Smooth muscle cell (in vitro differentiated cells): ENCODE results near the gene RDM1. TPM values are rescaled to one million over a fixed set of nuclear protein-coding genes. Genes with fewer than 3 reads are reported as not detected.
"Not testable (repeated sequence)": the region's sequence is repeated elsewhere in the genome, so short reads cannot be mapped to it uniquely, and the experiment has no call there.

Experiments
- DNase-seq: peaks from one replicate; lab custom pipeline; 2025; ENCODE audit not compliant: unreplicated experiment; lab: John Stamatoyannopoulos, UW
- H2AFZ ChIP-seq: fragments of 200-600 bp; sonication (generic); 2 replicates; pipeline ENCODE4 v1.6.0; 2016; ENCODE audit warnings: antibody characterized with exemption, low read depth, mild to moderate bottlenecking
- H3F3A ChIP-seq: fragments of 200-600 bp; sonication (generic); 2 replicates; pipeline ENCODE4 v1.6.0; 2017; ENCODE audit warnings: antibody characterized with exemption, low read depth
- H3K27ac ChIP-seq: fragments of 200-600 bp; sonication (generic); 2 replicates; pipeline ENCODE4 v1.5.1; 2016; ENCODE audit warnings: low read depth, mild to moderate bottlenecking
- H3K27me3 ChIP-seq: fragments of 200-600 bp; sonication (generic); 2 replicates; pipeline ENCODE4 v1.6.1; 2016; ENCODE audit warnings: low read depth, mild to moderate bottlenecking
- H3K36me3 ChIP-seq: fragments of 200-600 bp; sonication (generic); 2 replicates; pipeline ENCODE4 v1.5.1; 2016; ENCODE audit warnings: low read depth
- H3K4me1 ChIP-seq: fragments of 200-600 bp; sonication (generic); 2 replicates; pipeline ENCODE4 v1.5.1; 2016; ENCODE audit warnings: low read depth
- H3K4me2 ChIP-seq: fragments of 200-600 bp; sonication (generic); 2 replicates; pipeline ENCODE4 v1.6.0; 2016; ENCODE audit warnings: mild to moderate bottlenecking
- H3K4me3 ChIP-seq: fragments of 200-600 bp; sonication (generic); 2 replicates; pipeline ENCODE4 v1.5.1; 2016; ENCODE audit warnings: mild to moderate bottlenecking
- H3K79me2 ChIP-seq: fragments of 200-600 bp; sonication (generic); 2 replicates; pipeline ENCODE4 v1.6.0; 2016; ENCODE audit warnings: low read depth, mild to moderate bottlenecking
- H3K9ac ChIP-seq: fragments of 200-600 bp; sonication (generic); 2 replicates; pipeline ENCODE4 v1.6.0; 2016; ENCODE audit warnings: low read depth
- H3K9me3 ChIP-seq: fragments of 200-600 bp; sonication (generic); replicated peaks from 2 replicates; pipeline ENCODE4 v1.5.1; 2016; ENCODE audit warnings: low read depth
- H4K20me1 ChIP-seq: fragments of 200-600 bp; sonication (generic); 2 replicates; pipeline ENCODE4 v1.6.0; 2016; ENCODE audit warnings: low read depth
- WGBS: methylation state at CpG from one replicate; pipeline ENCODE4 v1.1.7; 2016; ENCODE audit warnings: low lambda C conversion rate; 5-methylcytosine and 5-hydroxymethylcytosine counted together
- polyA plus RNA-seq: library from polyadenylated mRNA; unstranded; fragments of >200 nt; fragmentation: Nextera tagmentation; extraction: Ambion mirVana; gene quantifications from 2 replicates; pipeline ENCODE4 v1.2.1, GENCODE V29; 2016
- total RNA-seq: library from RNA; depleted of rRNA; stranded (reverse); fragments of >200 nt; gene quantifications from 2 replicates; pipeline ENCODE4 v1.2.3, GENCODE V29; 2014
- TF ChIP-seq, protein P1 (sequence below): fragments of 200-600 bp; sonication (generic); IDR thresholded peaks from 2 replicates; pipeline ENCODE4 v1.5.1; 2017; ENCODE audit warnings: borderline replicate concordance, mild to moderate bottlenecking, antibody characterized with exemption; ENCODE audit not compliant: insufficient read depth, poor library complexity, severe bottlenecking

RDM1 gene
- total and polyA plus RNA-seq, 2 experiments from 2014 or later, result 0.43 TPM; not detected in 1

- Histone ChIP-seq H3K4me2 (peak overlapping the region; percentile 67), H3K79me2 (no peaks in the 10 kb centered on the region), H3K4me1 (no peaks in the 10 kb centered on the region), H3K9ac (no peak overlapping the region), H2AFZ (no peak overlapping the region), H4K20me1 (no peaks in the 10 kb centered on the region), H3F3A (no peaks in the 10 kb centered on the region), H3K36me3 (no peaks in the 10 kb centered on the region), H3K27me3 (no peaks in the 10 kb centered on the region), H3K4me3 (peak overlapping the region; percentile 21), H3K27ac (no peak overlapping the region), H3K9me3 (no peaks in the 10 kb centered on the region)
- 40% methylated on average over 12 of the region's 12 CpGs for WGBS
- TF ChIP-seq, protein P1, sequence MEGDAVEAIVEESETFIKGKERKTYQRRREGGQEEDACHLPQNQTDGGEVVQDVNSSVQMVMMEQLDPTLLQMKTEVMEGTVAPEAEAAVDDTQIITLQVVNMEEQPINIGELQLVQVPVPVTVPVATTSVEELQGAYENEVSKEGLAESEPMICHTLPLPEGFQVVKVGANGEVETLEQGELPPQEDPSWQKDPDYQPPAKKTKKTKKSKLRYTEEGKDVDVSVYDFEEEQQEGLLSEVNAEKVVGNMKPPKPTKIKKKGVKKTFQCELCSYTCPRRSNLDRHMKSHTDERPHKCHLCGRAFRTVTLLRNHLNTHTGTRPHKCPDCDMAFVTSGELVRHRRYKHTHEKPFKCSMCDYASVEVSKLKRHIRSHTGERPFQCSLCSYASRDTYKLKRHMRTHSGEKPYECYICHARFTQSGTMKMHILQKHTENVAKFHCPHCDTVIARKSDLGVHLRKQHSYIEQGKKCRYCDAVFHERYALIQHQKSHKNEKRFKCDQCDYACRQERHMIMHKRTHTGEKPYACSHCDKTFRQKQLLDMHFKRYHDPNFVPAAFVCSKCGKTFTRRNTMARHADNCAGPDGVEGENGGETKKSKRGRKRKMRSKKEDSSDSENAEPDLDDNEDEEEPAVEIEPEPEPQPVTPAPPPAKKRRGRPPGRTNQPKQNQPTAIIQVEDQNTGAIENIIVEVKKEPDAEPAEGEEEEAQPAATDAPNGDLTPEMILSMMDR, result peak; percentile 69
- no peak for DNase-seq
Observed at GRCh38 chr17:35947156-35947585, 16.6 kb upstream of the RDM1 start.

DNA sequence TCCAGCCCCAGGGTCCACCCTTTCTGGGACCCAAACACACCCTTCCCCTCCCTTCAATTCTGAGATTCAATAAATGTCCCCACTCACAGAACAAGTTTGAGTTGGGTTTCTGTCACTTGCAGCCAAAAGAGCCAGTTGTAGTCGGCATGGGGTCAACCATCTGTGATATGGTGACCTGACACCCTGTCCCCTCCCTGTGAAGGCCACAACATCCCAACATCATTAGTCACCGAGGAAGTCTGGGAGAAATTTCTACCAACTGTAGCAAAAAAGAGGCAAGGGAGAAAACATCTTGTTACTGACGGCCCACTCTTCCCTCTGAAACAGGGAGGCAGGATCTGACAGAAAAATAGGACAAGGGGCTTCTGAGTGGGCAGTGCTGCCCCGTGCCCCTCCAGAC lies 13.6 kb upstream of the RDM1 start:
- Histone ChIP-seq H3K4me2 (no peak overlapping the region), H3K4me3 (no peak overlapping the region), H3F3A (no peaks in the 10 kb centered on the region), H3K9ac (no peak overlapping the region), H3K27ac (no peak overlapping the region), H4K20me1 (no peaks in the 10 kb centered on the region), H3K79me2 (no peaks in the 10 kb centered on the region), H2AFZ (no peak overlapping the region), H3K27me3 (no peaks in the 10 kb centered on the region), H3K9me3 (no peaks in the 10 kb centered on the region), H3K4me1 (no peaks in the 10 kb centered on the region), H3K36me3 (no peaks in the 10 kb centered on the region)
- TF ChIP-seq, protein P1, result no peak
- no peak for DNase-seq
- 78% methylated on average over 4 of the region's 4 CpGs for WGBS

DNA sequence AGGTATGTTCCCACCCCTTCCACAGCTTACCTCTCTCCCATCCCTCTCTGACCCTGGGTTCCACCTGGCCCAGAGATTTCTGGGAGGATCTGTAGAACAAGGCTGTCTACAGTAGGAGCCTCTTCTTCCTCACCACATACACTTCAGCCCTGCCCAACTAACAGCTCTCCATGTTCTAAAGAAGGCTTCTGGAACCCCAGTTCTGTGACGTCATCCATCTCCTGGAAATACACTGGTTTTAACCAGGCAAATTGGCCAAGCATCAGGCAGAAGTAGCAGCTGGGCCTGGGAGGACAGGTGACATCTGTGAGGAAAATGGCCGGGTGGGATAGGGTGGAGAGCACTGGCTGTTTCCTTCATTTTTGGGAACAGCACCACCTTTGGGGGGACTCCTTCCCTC lies 13.0 kb upstream of the RDM1 start, which contains the start of gene LYZL6:
TSS of gene LYZL6 (minus strand) at position 177 of the 400 bp plus-strand sequence. CDS start 4,357 bp downstream, outside the sequence.
- Histone ChIP-seq H3K4me2 (no peak within 1 kb of the TSS), H2AFZ (no peak within 1 kb of the TSS), H3F3A (no peaks in the 10 kb centered on the region), H3K79me2 (no peaks in the 10 kb centered on the region), H3K27ac (no peak within 1 kb of the TSS), H3K9me3 (no peaks in the 10 kb centered on the region), H3K36me3 (no peaks in the 10 kb centered on the region), H3K9ac (no peak within 1 kb of the TSS), H3K27me3 (no peaks in the 10 kb centered on the region), H3K4me1 (no peaks in the 10 kb centered on the region), H3K4me3 (no peak within 1 kb of the TSS), H4K20me1 (no peaks in the 10 kb centered on the region)
- DNase-seq, result no peak
- WGBS, result 91% methylated on average over 2 of the region's 2 CpGs
- TF ChIP-seq, protein P1, result no peak

DNA sequence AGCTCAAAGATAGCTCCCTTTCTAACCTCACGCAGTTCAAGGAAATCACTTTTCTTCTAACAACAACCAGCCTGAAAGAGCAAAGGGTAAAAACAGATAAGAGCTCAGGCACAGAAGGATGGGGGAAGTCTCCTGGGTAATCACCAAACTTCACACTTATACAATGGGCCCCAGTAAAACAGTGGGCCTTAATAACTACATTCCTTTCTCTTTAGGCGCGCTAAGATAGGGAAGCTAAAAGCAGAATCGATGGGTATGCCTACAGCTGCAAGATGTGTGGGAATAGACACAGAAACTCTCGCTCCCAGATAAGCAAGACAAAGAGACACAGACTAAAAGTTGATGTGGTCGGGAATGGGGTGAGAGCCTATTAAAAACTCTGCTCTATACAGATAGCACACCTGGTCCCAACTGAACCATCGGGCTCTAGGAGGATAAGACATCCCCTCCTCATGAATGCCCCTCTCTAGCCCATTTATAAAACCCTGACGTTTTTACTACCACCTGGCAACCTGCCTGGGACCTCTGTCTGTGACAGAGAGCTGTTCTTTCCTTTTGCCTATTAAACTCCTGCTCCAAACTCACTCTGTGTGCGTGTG lies 12.1 kb upstream of the RDM1 start:
- TF ChIP-seq, protein P1, result no peak
- H4K20me1 ChIP-seq, result no peaks in the 10 kb centered on the region
- H3K9ac ChIP-seq, result no peak overlapping the region
- no peaks in the 10 kb centered on the region for H3K27me3 ChIP-seq
- no peak overlapping the region for H3K4me2 ChIP-seq
- H3K9me3 ChIP-seq, result no peaks in the 10 kb centered on the region
- 67% methylated on average over 9 of the region's 9 CpGs for WGBS
- no peaks in the 10 kb centered on the region for H3K4me1 ChIP-seq
- H3K79me2 ChIP-seq, result no peaks in the 10 kb centered on the region
- no peak overlapping the region for H3K4me3 ChIP-seq
- DNase-seq, result no peak
- no peaks in the 10 kb centered on the region for H3F3A ChIP-seq
- no peak overlapping the region for H3K27ac ChIP-seq
- H2AFZ ChIP-seq, result no peak overlapping the region
- no peaks in the 10 kb centered on the region for H3K36me3 ChIP-seq

DNA sequence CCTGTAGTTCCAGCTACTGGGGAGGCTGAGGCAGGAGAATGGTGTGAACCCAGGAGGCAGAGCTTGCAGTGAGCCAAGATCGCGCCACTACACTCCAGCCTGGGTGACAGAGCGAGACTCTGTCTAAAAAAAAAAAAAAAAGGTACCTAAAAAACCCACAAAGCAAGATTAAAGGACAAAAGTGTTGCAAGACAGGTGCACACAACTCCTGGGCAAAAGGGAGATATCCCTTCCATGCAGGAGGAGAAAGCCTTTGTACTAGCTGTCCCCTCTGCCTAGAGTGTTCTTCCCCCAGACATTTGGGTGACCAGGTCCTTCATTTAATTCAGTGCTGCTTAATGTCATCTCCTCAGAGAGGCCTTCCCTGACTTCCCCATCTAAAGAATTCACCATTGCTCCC lies 7.9 kb upstream of the RDM1 start:
- not testable (repeated sequence) for H3K36me3 ChIP-seq, H3K79me2 ChIP-seq, H3K27me3 ChIP-seq, H3K4me1 ChIP-seq, H3K9me3 ChIP-seq, DNase-seq, H2AFZ ChIP-seq, H3K27ac ChIP-seq, H3K9ac ChIP-seq, H3K4me2 ChIP-seq, H3F3A ChIP-seq, H3K4me3 ChIP-seq, H4K20me1 ChIP-seq
- WGBS, result 82% methylated on average over 3 of the region's 3 CpGs
